NCI-H446 treated with DMSO at 0.1 percent for 48 hours (cell line): ENCODE data around the gene MPV17.
"Not testable (repeated sequence)": the region's sequence is repeated elsewhere in the genome, so short reads cannot be mapped to it uniquely, and the experiment has no call there.

ENCODE experiments used
- DNase-seq: peaks from one replicate; lab custom pipeline; 2025; lab: John Stamatoyannopoulos, UW

The MPV17 gene

DNA sequence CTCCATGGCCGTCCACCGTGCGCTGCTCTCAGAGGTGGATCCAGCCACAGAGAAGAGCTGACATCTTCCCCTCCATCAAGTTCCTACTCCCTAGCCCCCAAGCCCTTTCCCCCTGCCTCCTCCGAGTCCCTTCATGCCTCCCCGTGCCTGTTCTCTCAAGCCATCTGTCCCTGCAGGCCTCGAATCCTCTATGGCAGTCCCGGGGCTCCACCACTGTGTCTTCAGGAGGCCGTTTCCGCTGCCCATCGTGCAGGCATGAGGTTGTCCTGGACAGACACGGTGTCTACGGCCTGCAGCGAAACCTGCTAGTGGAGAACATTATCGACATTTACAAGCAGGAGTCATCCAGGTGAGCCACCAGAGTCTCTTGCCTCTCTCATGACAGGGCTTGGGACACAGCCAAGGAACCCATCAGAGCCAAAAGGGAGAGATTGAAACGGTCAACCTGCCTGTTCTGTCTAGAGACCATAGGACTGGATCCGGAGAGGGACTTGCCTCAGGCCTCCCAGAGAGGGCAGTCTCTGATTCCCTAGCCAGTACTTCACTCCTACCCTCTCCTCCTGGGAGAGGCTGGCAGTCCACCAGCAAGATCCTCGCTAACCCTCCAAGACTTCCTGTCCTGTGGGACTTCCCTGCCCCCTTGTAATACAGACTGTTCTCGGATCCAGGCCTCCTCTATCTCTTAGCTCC, 24.4 kb downstream of the MPV17 start:
- no peak for DNase-seq

GRCh38 chr2:27297195-27297594, 25.7 kb downstream of the MPV17 start:
- no peak for DNase-seq

DNA sequence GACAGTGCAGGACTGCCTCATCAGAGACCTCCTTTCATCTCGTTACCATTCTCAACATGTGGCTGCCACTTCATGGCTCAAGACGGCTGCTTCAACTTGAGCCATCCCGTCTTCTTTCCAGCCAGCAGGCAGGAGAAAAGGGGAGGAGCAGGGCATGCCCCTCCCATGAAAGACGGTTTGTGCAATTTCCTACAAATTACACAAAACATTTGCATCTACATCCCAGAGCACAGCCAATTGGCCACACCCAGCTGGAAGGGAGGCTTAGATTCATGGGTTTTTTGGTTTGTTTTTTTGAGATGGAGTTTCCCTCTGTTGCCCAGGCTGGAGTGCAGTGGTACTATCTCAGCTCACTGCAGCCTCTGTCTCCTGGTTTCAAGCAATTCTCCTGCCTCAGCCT, 26.4 kb downstream of the MPV17 start:
- DNase-seq: no peak

- DNase-seq: no peak
These were observed 28.0 kb downstream of the MPV17 start for GRCh38 chr2:27294928-27295327.

DNA sequence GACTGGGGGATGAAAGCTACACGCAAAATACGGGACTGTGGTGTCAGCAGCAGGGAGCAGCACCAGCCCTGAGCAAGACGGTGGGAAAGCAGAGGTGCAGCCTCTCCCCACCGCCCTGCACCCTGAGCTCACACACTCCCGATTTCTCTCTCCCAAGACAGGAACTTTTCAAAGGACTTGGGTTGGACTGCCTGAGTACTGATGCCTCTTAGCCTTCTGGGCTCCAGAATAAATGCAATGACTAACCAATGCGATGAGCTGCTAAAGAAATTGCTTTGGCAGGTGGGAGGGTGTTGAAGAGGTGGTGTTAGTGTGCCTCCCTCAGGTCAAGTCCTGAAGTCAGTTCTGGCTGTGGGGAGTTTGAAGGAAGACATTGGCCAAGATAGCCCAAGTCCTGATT, 31.0 kb downstream of the MPV17 start:
- DNase-seq: no peak

- no peak for DNase-seq
These were observed 32.3 kb downstream of the MPV17 start for GRCh38 chr2:27290549-27290948.

DNA sequence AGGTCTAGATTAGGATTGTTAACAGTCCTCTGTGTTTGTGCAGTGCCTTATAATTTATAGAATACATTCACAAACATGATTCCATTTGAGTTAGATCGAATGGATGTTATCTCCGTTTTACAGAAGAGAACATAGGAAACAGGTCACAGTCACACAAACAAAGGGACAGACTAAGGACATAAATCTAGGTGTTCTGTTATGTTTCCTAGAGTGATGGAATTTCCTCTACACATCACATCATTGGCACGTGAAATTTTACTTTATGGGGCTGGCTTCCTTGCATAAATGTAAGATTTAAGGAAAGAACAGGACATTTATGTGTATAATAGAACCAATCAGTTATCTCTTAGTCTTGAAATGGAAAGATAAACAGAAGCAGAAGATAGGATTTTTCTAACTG, 34.3 kb downstream of the MPV17 start:
- DNase-seq: no peak

GRCh38 chr2:27285481-27285880, 37.4 kb downstream of the MPV17 start:
- DNase-seq: no peak

DNA sequence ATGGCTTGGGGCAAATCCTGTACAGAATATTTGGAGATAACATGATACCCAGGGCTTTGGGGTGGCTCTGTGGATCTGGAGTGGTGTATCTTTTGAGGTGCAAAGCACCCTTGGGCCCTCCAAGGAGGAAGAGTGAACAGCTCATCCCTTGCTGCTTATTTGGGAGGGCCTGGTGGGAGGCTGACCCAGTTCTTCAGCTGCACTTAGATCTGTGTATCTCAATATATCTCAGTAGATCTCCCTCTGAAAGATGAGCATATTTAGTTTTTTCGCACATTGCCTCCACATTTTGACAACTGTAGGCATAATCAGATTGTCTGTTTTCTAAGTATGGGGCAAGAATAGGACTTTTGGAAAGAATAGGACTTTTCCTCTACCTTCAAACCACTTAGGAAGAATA, 37.9 kb downstream of the MPV17 start:
- no peak for DNase-seq

GRCh38 chr2:27282892-27283291, 40.0 kb downstream of the MPV17 start:
- DNase-seq: no peak

- no peak for DNase-seq
These were observed 40.9 kb downstream of the MPV17 start, which contains the start of gene TRIM54 for GRCh38 chr2:27281855-27282559. Gene TRIM54, plus strand, starts transcription at chr2:27282429. Its CDS starts 303 bp downstream, at chr2:27282732.

DNA sequence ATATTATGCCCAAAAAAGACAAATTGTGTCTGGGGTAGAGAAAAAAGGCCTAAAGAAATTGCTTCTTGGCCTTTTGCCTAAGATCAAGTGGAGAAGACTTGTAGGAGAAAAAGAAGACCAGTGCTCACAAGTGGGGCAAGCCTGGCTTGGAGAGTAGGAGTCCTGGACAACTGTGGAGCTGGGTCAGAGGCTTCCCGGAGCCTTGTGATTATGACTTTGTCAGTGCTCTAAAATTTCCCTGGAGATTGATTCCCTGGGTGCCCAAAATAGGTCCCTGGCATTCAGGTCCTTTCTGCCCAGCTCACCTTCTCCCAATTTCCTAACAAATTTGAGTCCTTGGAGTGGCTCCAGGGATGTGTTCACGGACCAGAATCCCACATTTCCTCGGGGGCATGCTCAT, 41.5 kb downstream of the MPV17 start:
- no peak for DNase-seq

GRCh38 chr2:27280826-27281225, 42.1 kb downstream of the MPV17 start:
- DNase-seq: no peak

DNA sequence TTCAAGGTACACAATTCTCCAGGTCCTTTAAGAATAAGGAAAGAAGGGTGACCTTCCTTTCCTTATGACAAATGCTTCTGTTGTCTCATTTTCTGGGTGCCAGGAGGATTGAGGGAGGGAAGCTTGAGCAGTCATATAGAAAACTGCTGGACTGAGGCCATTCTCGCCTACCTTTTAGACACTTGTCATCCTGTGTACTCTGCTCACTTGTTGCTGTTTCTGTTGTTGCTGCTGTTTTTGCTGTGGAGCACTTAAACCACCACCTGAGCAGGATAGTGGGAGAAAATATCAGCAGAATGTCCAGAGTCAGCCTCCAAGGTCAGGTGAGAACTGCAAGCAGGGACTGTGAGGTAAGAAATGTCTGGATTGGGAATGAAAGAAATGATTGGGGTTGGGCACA, 44.9 kb downstream of the MPV17 start:
- DNase-seq: no peak

- DNase-seq: no peak
These were observed 47.4 kb downstream of the MPV17 start, which contains the start of gene DNAJC5G for GRCh38 chr2:27275211-27276150. Gene DNAJC5G, plus strand, starts transcription at chr2:27275433. Its CDS starts 1,296 bp downstream, at chr2:27276729.

GRCh38 chr2:27272537-27273522, 50.1 kb downstream of the MPV17 start:
- not testable (repeated sequence) for DNase-seq

GRCh38 chr2:27271631-27272340, 51.1 kb downstream of the MPV17 start:
- no peak for DNase-seq

DNA sequence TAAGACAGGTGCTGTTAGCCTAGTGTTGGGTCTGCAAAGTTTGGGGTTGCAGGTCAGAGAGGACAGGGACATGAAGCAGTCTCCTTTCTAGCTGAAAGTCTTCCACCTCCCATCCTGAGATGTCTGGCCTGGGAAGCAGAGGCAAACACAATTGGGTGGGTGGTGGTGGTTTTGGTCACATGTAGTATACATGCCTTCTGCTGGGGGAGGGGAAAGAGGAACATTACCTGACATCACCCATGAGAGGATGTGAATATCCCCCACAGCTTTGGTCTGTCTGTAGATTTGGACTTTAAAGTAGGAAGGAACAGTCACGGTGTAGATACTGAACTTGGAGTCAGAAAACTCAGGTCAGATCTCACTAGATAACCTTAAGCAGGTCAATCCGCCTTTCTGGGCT, 52.2 kb downstream of the MPV17 start:
- DNase-seq: no peak

- no peak for DNase-seq
These were observed 52.8 kb downstream of the MPV17 start for GRCh38 chr2:27270131-27270530.

GRCh38 chr2:27268296-27268695, 54.6 kb downstream of the MPV17 start:
- DNase-seq: not testable (repeated sequence)

DNA sequence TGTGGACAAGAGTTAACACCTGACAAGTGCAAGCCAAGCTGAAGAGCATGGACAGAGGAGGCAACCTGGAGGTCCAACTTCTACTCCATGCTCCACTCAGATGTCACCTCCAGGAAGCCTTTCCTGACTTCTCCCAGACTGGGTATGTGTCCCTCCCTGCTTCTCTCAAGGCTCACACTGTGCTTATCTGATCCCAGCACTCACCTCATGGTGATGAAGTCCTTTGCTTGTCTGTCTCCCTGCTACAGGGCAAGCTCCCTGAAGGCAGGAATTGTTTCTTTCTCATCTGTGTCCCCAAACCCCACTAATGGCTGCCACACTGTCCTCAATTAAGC, 57.4 kb downstream of the MPV17 start:
- no peak for DNase-seq
